ENCODE measurements around the gene CCDC87. TPM values are rescaled to one million over a fixed set of nuclear protein-coding genes. Genes with fewer than 3 reads are reported as not detected.
"Not testable (repeated sequence)": the region's sequence is repeated elsewhere in the genome, so short reads cannot be mapped to it uniquely, and the experiment has no call there.

CCDC87 gene, protein sequence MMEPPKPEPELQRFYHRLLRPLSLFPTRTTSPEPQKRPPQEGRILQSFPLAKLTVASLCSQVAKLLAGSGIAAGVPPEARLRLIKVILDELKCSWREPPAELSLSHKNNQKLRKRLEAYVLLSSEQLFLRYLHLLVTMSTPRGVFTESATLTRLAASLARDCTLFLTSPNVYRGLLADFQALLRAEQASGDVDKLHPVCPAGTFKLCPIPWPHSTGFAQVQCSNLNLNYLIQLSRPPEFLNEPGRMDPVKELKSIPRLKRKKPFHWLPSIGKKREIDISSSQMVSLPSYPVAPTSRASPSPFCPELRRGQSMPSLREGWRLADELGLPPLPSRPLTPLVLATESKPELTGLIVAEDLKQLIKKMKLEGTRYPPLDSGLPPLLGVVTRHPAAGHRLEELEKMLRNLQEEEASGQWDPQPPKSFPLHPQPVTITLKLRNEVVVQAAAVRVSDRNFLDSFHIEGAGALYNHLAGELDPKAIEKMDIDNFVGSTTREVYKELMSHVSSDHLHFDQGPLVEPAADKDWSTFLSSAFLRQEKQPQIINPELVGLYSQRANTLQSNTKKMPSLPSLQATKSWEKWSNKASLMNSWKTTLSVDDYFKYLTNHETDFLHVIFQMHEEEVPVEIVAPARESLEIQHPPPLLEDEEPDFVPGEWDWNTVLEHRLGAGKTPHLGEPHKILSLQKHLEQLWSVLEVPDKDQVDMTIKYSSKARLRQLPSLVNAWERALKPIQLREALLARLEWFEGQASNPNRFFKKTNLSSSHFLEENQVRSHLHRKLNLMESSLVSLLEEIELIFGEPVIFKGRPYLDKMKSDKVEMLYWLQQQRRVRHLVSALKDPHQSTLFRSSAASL
- total RNA-seq, result under 1 TPM; 0.36 to 0.96 (median 0.67) TPM

DNA sequence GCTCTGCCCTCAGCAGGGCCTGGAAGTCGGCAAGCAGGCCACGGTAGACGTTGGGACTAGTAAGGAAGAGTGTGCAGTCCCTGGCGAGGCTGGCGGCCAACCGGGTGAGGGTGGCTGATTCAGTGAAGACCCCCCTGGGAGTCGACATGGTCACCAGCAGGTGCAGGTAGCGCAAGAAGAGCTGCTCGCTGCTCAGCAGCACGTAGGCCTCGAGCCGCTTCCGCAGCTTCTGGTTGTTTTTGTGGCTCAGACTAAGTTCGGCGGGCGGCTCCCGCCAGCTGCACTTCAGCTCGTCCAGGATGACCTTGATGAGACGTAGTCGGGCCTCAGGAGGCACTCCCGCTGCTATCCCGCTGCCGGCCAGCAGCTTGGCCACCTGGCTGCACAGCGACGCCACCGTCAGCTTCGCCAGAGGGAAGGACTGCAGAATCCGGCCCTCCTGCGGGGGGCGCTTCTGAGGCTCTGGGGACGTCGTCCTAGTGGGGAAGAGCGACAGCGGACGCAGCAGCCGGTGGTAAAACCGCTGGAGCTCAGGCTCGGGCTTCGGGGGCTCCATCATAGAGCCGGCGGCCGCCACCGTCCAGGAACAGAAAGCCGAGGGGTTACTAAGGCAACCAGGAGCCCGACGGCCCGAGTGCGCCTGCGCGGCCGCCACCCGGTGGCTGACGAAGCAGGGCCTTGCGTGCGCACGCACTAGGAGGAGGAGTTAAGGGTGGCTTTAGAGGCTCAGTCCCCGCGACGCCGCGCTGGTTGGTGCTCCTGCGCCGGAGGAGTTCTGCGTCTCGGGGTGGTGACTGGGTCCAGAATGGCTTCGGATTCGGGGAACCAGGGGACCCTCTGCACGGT lies at the start of gene CCDC87, which contains the start of gene CCS:
CCDC87 (minus strand) TSS at position 607 of the 846 bp plus-strand sequence; CDS start at position 559, 48 bp downstream.
CCS (plus strand) TSS at position 729 of the 846 bp plus-strand sequence; CDS start at position 806, 77 bp downstream.
- Histone ChIP-seq H3K4me1 (replicated peaks in 1 of 2) (peaks cover 10 to 23% of the 10 kb centered on the region in 2 donors), H3K4me3 (peak within 1 kb of the TSS; percentile 45 to 59 (median 56)), H3K27ac (peak within 1 kb of the TSS; percentile 77 to 81)
- ATAC-seq (replicated peaks in 6 of 8), result peak; percentile 89 to 99 (median 96)
- 0 to 47% (median 1%) methylated on average over 1 to 30 of the region's 68 CpGs; no CpG with 5 or more reads in 5 of the 10 experiments for WGBS, 10 experiments
- in situ Hi-C loops (cut with MboI; ENCODE audit: low pct_unique_long_range_greater_than_20kb in 2 of 9, low sequenced_read_pairs in 9 of 9, unreplicated experiment in 9 of 9), result no loop called here

DNA sequence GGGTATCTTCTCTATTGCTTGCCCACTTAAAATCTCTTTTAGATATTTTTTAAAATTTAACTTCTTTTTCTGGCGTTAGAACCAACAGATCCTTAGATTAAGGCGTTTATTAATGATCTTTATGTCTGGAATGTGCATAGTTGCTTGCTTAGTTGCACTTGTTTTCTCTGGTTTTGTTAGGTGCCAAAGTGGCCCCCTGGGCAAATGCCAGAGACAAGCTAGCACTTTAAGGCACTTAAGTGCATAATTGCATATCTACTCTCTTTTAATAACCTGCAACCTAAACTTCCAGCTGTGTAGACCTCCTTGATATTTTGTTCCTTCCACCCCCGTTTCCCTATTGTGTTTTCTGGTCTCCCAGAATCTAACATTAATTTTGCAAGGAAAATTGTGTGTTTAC lies 49.0 kb upstream of the CCDC87 start:
- WGBS, 10 experiments, result 0 to 65% (median 33%) methylated on average over 1 to 3 of the region's 3 CpGs; no CpG with 5 or more reads in 1 of the 10 experiments
- ATAC-seq (replicated peaks in 6 of 8), result no peak
- in situ Hi-C loops (cut with MboI; ENCODE audit: low pct_unique_long_range_greater_than_20kb in 2 of 9, low sequenced_read_pairs in 9 of 9, unreplicated experiment in 9 of 9), result no loop called here
- H3K27ac ChIP-seq, result no peak overlapping the region
- peaks cover 62% of the 10 kb centered on the region in 2 donors for H3K4me1 ChIP-seq (replicated peaks in 1 of 2)
- H3K4me3 ChIP-seq, result peak overlapping the region; percentile 18 to 97 (median 80)

DNA sequence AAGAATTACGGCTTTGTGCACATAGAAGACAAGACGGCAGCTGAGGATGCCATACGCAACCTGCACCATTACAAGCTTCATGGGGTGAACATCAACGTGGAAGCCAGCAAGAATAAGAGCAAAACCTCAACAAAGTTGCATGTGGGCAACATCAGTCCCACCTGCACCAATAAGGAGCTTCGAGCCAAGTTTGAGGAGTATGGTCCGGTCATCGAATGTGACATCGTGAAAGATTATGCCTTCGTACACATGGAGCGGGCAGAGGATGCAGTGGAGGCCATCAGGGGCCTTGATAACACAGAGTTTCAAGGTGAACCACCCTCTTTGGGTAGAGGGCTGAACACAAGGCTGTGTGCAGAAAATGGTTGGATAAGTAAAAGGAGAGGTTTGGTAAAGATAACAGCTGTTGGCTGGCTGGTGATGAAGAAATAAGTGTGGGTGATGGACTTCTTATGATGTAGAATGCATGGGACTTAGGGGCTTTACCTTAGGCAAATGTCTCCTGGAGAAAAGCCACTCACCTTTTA lies 47.0 kb upstream of the CCDC87 start:
- ATAC-seq (replicated peaks in 6 of 8); in situ Hi-C loops (cut with MboI; ENCODE audit: low pct_unique_long_range_greater_than_20kb in 2 of 9, low sequenced_read_pairs in 9 of 9, unreplicated experiment in 9 of 9): not testable (repeated sequence)
- Histone ChIP-seq H3K27ac (peak overlapping the region in 1 of 2 donors; percentile 97), H3K4me1 (replicated peaks in 1 of 2) (peaks cover 49 to 57% of the 10 kb centered on the region in 2 donors), H3K4me3 (peak overlapping the region; percentile 69 to 97 (median 89))
- WGBS, 10 experiments, result 63 to 65% methylated on average over 3 to 4 of the region's 10 CpGs; no CpG with 5 or more reads in 8 of the 10 experiments

DNA sequence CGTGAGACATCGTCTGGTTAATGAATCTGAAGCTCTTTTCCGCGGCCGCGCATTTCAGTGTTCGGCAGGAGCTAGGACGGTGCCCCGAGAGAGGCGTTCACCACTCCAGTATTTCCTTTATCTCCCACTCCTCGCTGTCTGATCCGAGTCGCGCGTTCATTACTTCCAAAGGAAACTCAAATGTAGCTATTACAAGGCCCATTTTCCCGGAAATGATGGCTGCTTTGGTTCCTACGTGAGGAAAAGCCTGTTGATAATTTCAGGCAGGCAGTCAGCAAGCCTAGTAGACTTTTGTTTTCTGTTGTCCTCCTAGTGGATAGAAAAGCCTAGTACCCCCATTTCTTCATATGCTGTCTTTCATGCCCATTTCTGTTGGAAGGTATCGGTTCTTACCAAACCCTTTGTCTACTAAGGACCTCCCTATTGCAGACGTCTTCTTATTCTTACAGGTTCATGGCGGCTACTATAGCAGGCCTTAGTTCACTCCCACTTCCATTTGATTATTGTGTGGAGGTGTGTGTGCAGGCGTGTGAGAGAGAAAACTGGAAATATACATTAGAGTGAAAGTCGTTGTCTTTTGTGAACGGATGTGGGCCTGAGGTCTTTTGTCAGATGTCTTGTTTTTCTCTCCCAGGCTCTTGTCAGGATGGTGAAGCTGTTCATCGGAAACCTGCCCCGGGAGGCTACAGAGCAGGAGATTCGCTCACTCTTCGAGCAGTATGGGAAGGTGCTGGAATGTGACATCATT lies 46.4 kb upstream of the CCDC87 start:
- H3K4me1 ChIP-seq (replicated peaks in 1 of 2), result peaks cover 43 to 51% of the 10 kb centered on the region in 2 donors
- in situ Hi-C loops (cut with MboI; ENCODE audit: low pct_unique_long_range_greater_than_20kb in 2 of 9, low sequenced_read_pairs in 9 of 9, unreplicated experiment in 9 of 9), result no loop called here
- peak in 3 of 8 experiments; percentile 0 to 3 (median 1) for ATAC-seq (replicated peaks in 6 of 8)
- H3K4me3 ChIP-seq, result peak overlapping the region; percentile 69 to 97 (median 89)
- H3K27ac ChIP-seq, result peak overlapping the region; percentile 97 to 98
- 0 to 40% (median 0%) methylated on average over 1 to 17 of the region's 27 CpGs; no CpG with 5 or more reads in 1 of the 10 experiments for WGBS, 10 experiments

DNA sequence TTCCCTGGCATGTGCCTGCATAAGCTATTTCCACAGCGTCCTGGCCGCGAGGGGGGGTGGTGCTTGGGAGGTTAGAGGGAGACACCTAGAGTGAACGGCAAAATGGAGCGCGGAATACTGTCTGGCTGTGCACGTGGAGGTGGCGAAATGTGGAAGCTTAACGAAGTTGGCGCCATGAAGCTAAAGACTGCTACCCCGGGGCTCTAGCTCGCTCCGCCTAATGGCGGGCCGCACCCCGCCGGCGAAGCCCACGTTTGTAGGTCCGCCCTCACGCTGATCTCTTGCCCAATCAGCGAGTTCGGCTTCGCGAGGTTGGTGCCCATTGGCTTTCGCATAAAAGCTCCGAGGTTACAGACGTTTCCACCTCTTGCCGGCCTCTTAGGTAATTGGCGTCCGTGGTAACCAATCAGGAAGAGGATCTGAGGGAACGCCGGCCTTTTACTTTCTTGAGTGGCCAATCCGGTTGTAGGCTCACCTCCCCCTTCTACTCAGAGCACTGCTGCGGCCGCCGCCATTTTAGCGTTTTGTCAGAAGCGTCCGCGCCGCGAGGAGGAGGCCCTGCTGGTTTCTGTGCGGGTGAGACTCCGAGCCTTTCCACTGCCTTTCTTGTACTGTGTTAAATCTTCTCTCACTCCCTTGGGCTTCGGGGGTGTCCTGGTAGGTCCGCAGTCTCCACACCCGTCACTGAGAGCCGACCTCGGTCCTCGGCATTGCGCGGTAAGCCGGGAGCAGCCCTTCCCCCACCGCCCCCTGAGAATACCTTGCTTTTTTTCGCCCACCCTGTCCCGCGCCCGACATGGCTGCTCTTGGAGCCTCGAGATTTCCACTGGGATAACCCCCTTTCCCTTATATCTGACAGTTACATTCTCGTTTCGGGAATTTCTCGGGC lies 45.6 kb upstream of the CCDC87 start, which contains the start of gene RBM4:
RBM4 (plus strand) TSS at position 527 of the 889 bp plus-strand sequence. CDS start 1,009 bp downstream, outside the sequence.
- in situ Hi-C loops (cut with MboI; ENCODE audit: low pct_unique_long_range_greater_than_20kb in 2 of 9, low sequenced_read_pairs in 9 of 9, unreplicated experiment in 9 of 9), result no loop called here
- peak; percentile 92 to 97 (median 94) for ATAC-seq (replicated peaks in 6 of 8)
- WGBS, 10 experiments, result 0 to 3% (median 0%) methylated on average over 2 to 31 of the region's 63 CpGs; no CpG with 5 or more reads in 2 of the 10 experiments
- peaks cover 35 to 43% of the 10 kb centered on the region in 2 donors for H3K4me1 ChIP-seq (replicated peaks in 1 of 2)
- peak within 1 kb of the TSS; percentile 69 to 97 (median 89) for H3K4me3 ChIP-seq
- H3K27ac ChIP-seq, result peak within 1 kb of the TSS; percentile 97 to 98

DNA sequence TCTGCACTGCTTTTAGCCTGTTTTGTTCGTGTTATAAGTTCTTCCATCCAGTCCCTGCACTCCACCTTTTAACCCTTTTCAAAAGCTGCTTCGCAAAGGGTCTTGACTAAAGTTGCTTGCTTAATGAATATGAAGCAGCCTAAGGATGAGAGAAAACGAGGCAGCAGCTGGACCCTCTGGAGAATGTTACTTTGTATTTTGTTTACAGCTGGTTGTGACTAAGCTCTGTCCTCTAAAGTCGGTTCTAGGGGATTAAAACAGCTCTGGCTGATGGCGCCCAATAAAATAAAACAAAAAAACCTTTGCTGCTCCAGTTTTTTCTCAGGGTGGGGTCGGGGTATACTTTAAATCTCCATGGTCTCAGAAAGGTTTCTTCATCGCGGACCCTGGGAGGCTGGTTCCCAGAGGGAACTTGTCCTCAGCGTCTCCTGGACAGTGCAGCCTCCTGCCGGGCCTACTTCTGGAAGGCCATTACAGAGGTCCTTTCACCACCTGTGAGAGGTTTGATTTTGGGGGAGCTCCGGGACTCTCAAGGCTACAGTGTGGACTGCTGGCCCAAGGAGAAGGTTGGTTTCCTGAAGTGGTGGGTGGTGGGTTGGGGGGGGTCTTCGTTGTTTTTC lies 44.8 kb upstream of the CCDC87 start:
- WGBS, 10 experiments, result 30 to 100% (median 61%) methylated on average over 2 to 10 of the region's 12 CpGs
- in situ Hi-C loops (cut with MboI; ENCODE audit: low pct_unique_long_range_greater_than_20kb in 2 of 9, low sequenced_read_pairs in 9 of 9, unreplicated experiment in 9 of 9), result no loop called here
- ATAC-seq (replicated peaks in 6 of 8), result peak in 6 of 8 experiments; percentile 2 to 15 (median 9)

DNA sequence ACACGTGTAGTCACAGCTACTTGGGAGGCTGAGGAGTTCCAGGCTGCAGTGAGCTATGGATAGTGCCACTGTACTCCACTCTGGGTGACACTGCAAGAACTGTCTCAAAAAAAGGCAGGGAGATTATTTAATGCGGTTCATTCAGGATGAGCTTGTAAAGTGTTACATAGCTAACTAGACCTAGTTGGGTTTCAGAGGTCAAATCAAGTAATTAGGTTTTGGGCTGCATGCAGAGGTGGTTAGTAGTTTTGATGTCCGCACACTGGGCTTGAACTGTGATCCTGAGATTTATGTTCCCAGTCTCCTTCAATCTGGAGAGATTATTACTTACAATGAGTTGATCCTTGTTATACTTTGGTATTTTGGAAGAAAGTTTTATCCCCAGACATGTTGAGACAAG lies 43.5 kb upstream of the CCDC87 start:
- Histone ChIP-seq H3K4me1 (replicated peaks in 1 of 2) (peaks cover 17 to 25% of the 10 kb centered on the region in 2 donors), H3K27ac (no peak overlapping the region), H3K4me3 (no peak overlapping the region)
- ATAC-seq (replicated peaks in 6 of 8), result no peak
- in situ Hi-C loops (cut with MboI; ENCODE audit: low pct_unique_long_range_greater_than_20kb in 2 of 9, low sequenced_read_pairs in 9 of 9, unreplicated experiment in 9 of 9), result no loop called here
- WGBS, 10 experiments, result 80 to 100% (median 100%) methylated on average over 1 to 3 of the region's 3 CpGs; no CpG with 5 or more reads in 1 of the 10 experiments

More for the DNA sequence above, 44.8 kb upstream of the CCDC87 start:
- H3K4me3 ChIP-seq, result peak overlapping the region; percentile 29 to 97 (median 36)
- peaks cover 27 to 38% of the 10 kb centered on the region in 2 donors for H3K4me1 ChIP-seq (replicated peaks in 1 of 2)
- H3K27ac ChIP-seq, result peak overlapping the region; percentile 63 to 80

DNA sequence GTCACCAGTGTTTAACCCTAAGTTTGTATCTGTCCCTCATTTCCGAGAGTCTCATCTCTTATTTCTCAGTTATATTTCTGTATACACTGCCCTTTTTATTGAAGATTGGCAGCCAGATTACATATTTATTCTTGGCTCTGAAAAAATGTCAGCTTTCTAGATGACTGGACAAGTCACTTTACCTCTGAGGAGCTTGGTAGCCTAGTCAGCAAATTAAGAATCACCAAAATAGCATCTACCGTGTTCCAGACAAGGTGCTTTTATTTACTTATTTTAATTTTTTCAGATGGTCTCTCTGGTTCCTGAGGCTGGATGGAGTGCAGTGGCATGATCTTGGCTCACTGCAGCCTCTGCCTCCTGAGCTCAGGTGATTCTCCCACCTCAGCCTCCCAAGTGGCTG lies 40.1 kb upstream of the CCDC87 start:
- WGBS, 10 experiments, result 73 to 100% (median 100%) methylated on average over 1 to 2 of the region's 2 CpGs; no CpG with 5 or more reads in 1 of the 10 experiments
- in situ Hi-C loops (cut with MboI; ENCODE audit: low pct_unique_long_range_greater_than_20kb in 2 of 9, low sequenced_read_pairs in 9 of 9, unreplicated experiment in 9 of 9), result no loop called here
- Histone ChIP-seq H3K4me3 (no peak overlapping the region), H3K4me1 (replicated peaks in 1 of 2) (peaks cover 7 to 9% of the 10 kb centered on the region in 2 donors), H3K27ac (no peak overlapping the region)
- ATAC-seq (replicated peaks in 6 of 8), result no peak

DNA sequence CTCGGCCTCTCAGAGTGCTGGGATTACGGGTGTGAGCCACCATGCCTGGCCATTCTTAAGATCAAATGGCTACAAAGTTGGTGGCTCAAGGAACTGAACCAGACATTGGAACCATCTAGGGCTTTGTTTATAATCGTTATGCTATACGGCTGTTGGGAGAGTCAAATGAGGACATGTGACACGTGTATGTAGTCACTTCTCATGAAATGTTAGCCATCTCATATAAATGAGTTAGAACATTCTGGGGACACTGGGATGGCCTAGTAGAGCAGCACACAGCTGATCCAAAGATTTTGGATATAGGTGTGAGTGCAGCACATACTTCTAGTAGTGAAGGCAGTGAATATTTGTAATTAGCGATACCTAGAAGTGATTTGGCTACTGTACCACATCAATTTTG lies 39.0 kb upstream of the CCDC87 start:
- in situ Hi-C loops (cut with MboI; ENCODE audit: low pct_unique_long_range_greater_than_20kb in 2 of 9, low sequenced_read_pairs in 9 of 9, unreplicated experiment in 9 of 9), result no loop called here
- WGBS, 10 experiments, result 80 to 100% (median 96%) methylated on average over 1 to 6 of the region's 6 CpGs; no CpG with 5 or more reads in 3 of the 10 experiments
- Histone ChIP-seq H3K4me1 (replicated peaks in 1 of 2) (no peaks in the 10 kb centered on the region), H3K4me3 (no peak overlapping the region), H3K27ac (no peak overlapping the region)
- ATAC-seq (replicated peaks in 6 of 8), result no peak

DNA sequence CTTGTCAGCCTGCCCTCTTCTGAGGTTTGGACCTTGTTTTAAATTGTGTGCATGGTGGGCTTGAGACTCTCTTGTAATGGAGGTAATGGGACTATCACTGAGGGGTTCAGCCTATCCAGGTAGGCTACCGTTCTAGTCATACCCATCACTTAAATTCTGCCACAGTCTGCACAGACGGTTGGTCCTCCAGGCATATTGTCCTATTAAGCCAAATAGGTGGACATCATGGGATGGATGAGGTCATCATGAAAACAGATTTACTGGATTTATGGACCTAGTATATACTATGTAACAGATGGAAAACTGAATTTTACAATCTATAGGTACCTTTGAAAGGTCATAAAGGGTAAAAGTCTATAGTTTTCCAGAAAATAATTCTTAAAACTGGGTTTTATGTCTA lies 36.5 kb upstream of the CCDC87 start:
- in situ Hi-C loops (cut with MboI; ENCODE audit: low pct_unique_long_range_greater_than_20kb in 2 of 9, low sequenced_read_pairs in 9 of 9, unreplicated experiment in 9 of 9), result no loop called here
- 90 to 100% (median 100%) methylated on average over 1 to 2 of the region's 2 CpGs; no CpG with 5 or more reads in 7 of the 10 experiments for WGBS, 10 experiments
- no peak for ATAC-seq (replicated peaks in 6 of 8)
- Histone ChIP-seq H3K27ac (no peak overlapping the region), H3K4me1 (replicated peaks in 1 of 2) (no peaks in the 10 kb centered on the region), H3K4me3 (no peak overlapping the region)
